Endodermal cell (in vitro differentiated cells): ENCODE results near the gene RND1. TPM values are rescaled to one million over a fixed set of nuclear protein-coding genes. Genes with fewer than 3 reads are reported as not detected.

Experiments used
- DNase-seq: peaks from one replicate; pipeline ENCODE4 v3.0.0-alpha.2; 2017
- H3K27ac ChIP-seq: 2 replicates; pipeline ENCODE4 v1.5.1; 2013; ENCODE audit warnings: mild to moderate bottlenecking, low read depth, low read length, moderate library complexity
- H3K27me3 ChIP-seq: 2 replicates; pipeline ENCODE4 v1.6.1; 2013; ENCODE audit warnings: mild to moderate bottlenecking, low read length, moderate library complexity; ENCODE audit not compliant: insufficient read depth, control insufficient read depth, poor library complexity, severe bottlenecking
- H3K36me3 ChIP-seq: 2 replicates; pipeline ENCODE4 v1.7.0; 2013; ENCODE audit warnings: mild to moderate bottlenecking, low read length, moderate library complexity; ENCODE audit not compliant: control insufficient read depth, insufficient read depth
- H3K4me1 ChIP-seq: one replicate; pipeline ENCODE4 v1.7.0; 2013; ENCODE audit warnings: low read length; ENCODE audit not compliant: control insufficient read depth, insufficient read depth
- H3K4me3 ChIP-seq: 2 replicates; pipeline ENCODE4 v1.5.1; 2013; ENCODE audit warnings: mild to moderate bottlenecking, low read length, moderate library complexity
- H3K9ac ChIP-seq: 2 replicates; pipeline ENCODE4 v1.6.1; 2013; ENCODE audit warnings: mild to moderate bottlenecking, low read length, moderate library complexity; ENCODE audit not compliant: poor library complexity, severe bottlenecking; ENCODE audit errors: extremely low read depth
- H3K9me3 ChIP-seq: 2 replicates; pipeline ENCODE4 v1.6.1; 2013; ENCODE audit warnings: mild to moderate bottlenecking, low read length, moderate library complexity; ENCODE audit not compliant: control insufficient read depth
- H3K27ac Mint-ChIP-seq: 2 replicates; pipeline ENCODE4 v1.8.0; 2020; ENCODE audit warnings: mixed read lengths
- H3K27me3 Mint-ChIP-seq: 2 replicates; pipeline ENCODE4 v1.8.0; 2021; ENCODE audit warnings: mild to moderate bottlenecking, mixed read lengths; ENCODE audit not compliant: insufficient read depth
- H3K36me3 Mint-ChIP-seq: 2 replicates; pipeline ENCODE4 v1.8.0; 2020; ENCODE audit warnings: low read depth, mixed read lengths
- H3K4me1 Mint-ChIP-seq: 2 replicates; pipeline ENCODE4 v1.8.0; 2020; ENCODE audit warnings: mixed read lengths
- H3K4me3 Mint-ChIP-seq: 2 replicates; pipeline ENCODE4 v1.8.0; 2020; ENCODE audit warnings: mild to moderate bottlenecking, moderate library complexity, mixed read lengths
- H3K9me3 Mint-ChIP-seq: 2 replicates; pipeline ENCODE4 v1.8.0; 2020; ENCODE audit warnings: mild to moderate bottlenecking, mixed read lengths
- CTCF ChIP-seq: fragments of 200-600 bp; sonication (generic); conservative IDR thresholded peaks from 2 replicates; pipeline ENCODE4 v1.5.0; 2021; ENCODE audit warnings: antibody characterized with exemption, mild to moderate bottlenecking
- WGBS, 2 experiments: methylation state at CpG; one replicate each; pipeline versions ENCODE4 v1.1.5 to v1.1.7; 2013; ENCODE audit warnings: missing lambda C conversion rate in 2 of 2, mixed read lengths in 1 of 2; ENCODE audit not compliant: insufficient coverage in 1 of 2, insufficient read length in 1 of 2; 5-methylcytosine and 5-hydroxymethylcytosine counted together
- total RNA-seq, 2 donors: library from RNA; stranded (reverse); fragmentation: NEBNext Ultra II Directional in 1 of 2; extraction: Animal tissue kit (Norgen Biotek cat#: 25700) in 1 of 2; gene quantifications; 2 replicates in 1 of 2; 3 replicates in 1 of 2; pipeline ENCODE4 v1.2.1, GENCODE V29; 2021

The RND1 gene
- total RNA-seq, 2 donors from 2014 or later: 10.7 to 18.9 TPM

GRCh38 chr12:48873096-48873495 is 7.4 kb upstream of the RND1 start:
- Histone ChIP-seq H3K4me1 (no peaks in the 10 kb centered on the region), H3K9ac (no peak overlapping the region), H3K27me3 (no peaks in the 10 kb centered on the region), H3K27ac (no peak overlapping the region), H3K36me3 (no peaks in the 10 kb centered on the region), H3K9me3 (no peaks in the 10 kb centered on the region), H3K4me3 (no peak overlapping the region)
- H3K9me3 Mint-ChIP-seq: no peaks in the 10 kb centered on the region
- 87 to 95% methylated on average over 2 to 4 of the region's 4 CpGs for WGBS, 2 experiments
- no peak overlapping the region for H3K27ac Mint-ChIP-seq
- no peak overlapping the region for H3K4me3 Mint-ChIP-seq
- DNase-seq: no peak
- no peaks in the 10 kb centered on the region for H3K36me3 Mint-ChIP-seq
- H3K27me3 Mint-ChIP-seq: peaks cover 3% of the 10 kb centered on the region
- H3K4me1 Mint-ChIP-seq: no peaks in the 10 kb centered on the region
- no peak for TF ChIP-seq CTCF

- H3K9ac ChIP-seq: no peak overlapping the region
- no peaks in the 10 kb centered on the region for H3K9me3 Mint-ChIP-seq
- H3K36me3 Mint-ChIP-seq: no peaks in the 10 kb centered on the region
- H3K36me3 ChIP-seq: no peaks in the 10 kb centered on the region
- H3K27ac ChIP-seq: no peak overlapping the region
- H3K27me3 ChIP-seq: no peaks in the 10 kb centered on the region
- no peak for DNase-seq
- H3K9me3 ChIP-seq: no peaks in the 10 kb centered on the region
- H3K4me3 Mint-ChIP-seq: no peak overlapping the region
- 85 to 92% methylated on average over 2 of the region's 2 CpGs for whole genome bisulfite sequencing, 2 experiments
- no peak for TF ChIP-seq CTCF
- H3K4me1 ChIP-seq: peaks cover 2% of the 10 kb centered on the region
- peaks cover 21% of the 10 kb centered on the region for H3K4me1 Mint-ChIP-seq
- H3K4me3 ChIP-seq: no peak overlapping the region
- H3K27ac Mint-ChIP-seq: no peak overlapping the region
- peaks cover 5% of the 10 kb centered on the region for H3K27me3 Mint-ChIP-seq
These were observed 3.5 kb upstream of the RND1 start for GRCh38 chr12:48869191-48869590.

DNA sequence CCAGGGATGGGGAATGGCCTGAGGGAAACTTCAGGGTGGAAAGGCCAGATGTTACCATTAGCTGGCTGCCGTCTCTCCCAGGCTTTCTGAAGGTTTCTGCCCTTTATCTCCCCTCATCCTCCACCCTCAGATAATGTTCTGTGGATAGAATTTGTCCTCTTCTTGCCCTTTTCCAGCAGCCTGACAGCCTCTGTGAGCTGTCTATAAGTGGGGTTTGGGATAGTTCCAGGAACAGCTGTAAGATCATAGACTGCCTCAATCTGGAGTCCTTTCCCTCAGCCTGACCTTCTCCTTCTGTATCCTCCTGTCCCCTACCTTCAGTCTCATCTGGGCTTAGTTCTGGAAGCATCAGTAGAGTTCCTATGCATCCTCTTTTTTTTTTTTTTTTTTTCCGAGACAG is 2.8 kb upstream of the RND1 start:
- H3K27me3 Mint-ChIP-seq: peaks cover 5% of the 10 kb centered on the region
- H3K4me3 ChIP-seq: no peak overlapping the region
- H3K9ac ChIP-seq: no peak overlapping the region
- peaks cover 29% of the 10 kb centered on the region for H3K4me1 Mint-ChIP-seq
- H3K36me3 ChIP-seq: no peaks in the 10 kb centered on the region
- H3K36me3 Mint-ChIP-seq: no peaks in the 10 kb centered on the region
- H3K4me3 Mint-ChIP-seq: no peak overlapping the region
- H3K27ac Mint-ChIP-seq: no peak overlapping the region
- no peaks in the 10 kb centered on the region for H3K9me3 Mint-ChIP-seq
- 88% methylated on average over 2 of the region's 2 CpGs; no CpG with 5 or more reads in 1 of the 2 experiments for WGBS, 2 experiments
- H3K9me3 ChIP-seq: no peaks in the 10 kb centered on the region
- H3K27me3 ChIP-seq: no peaks in the 10 kb centered on the region
- DNase-seq: no peak
- peaks cover 2% of the 10 kb centered on the region for H3K4me1 ChIP-seq
- no peak overlapping the region for H3K27ac ChIP-seq
- no peak for TF ChIP-seq CTCF
